HFFc6 (cell line): ENCODE data around the gene PRKG1. TPM values are rescaled to one million over a fixed set of nuclear protein-coding genes. Genes with fewer than 3 reads are reported as not detected.
A peak's percentile ranks its signal among the peaks of the same experiment; 100 is the strongest.
"Not testable (repeated sequence)": the region's sequence is repeated elsewhere in the genome, so short reads cannot be mapped to it uniquely, and the experiment has no call there.

ENCODE experiments used
- DNase-seq: peaks from one replicate; pipeline ENCODE4 v3.0.0-alpha.2; 2018
- H3K27ac Mint-ChIP-seq: 2 replicates; pipeline ENCODE4 v1.8.0; 2020; ENCODE audit warnings: mild to moderate bottlenecking, mixed read lengths
- H3K27me3 Mint-ChIP-seq: 2 replicates; pipeline ENCODE4 v1.8.0; 2021; ENCODE audit warnings: mild to moderate bottlenecking, moderate library complexity, mixed read lengths; ENCODE audit not compliant: insufficient read depth
- H3K36me3 Mint-ChIP-seq: 2 replicates; pipeline ENCODE4 v1.8.0; 2021; ENCODE audit warnings: low read depth, mixed read lengths
- H3K4me1 Mint-ChIP-seq: 2 replicates; pipeline ENCODE4 v1.8.0; 2020; ENCODE audit warnings: low read depth, mixed read lengths
- H3K4me3 Mint-ChIP-seq: 2 replicates; pipeline ENCODE4 v1.8.0; 2020; ENCODE audit warnings: mild to moderate bottlenecking, moderate library complexity, mixed read lengths
- H3K9me3 Mint-ChIP-seq: 2 replicates; pipeline ENCODE4 v1.8.0; 2020; ENCODE audit warnings: mild to moderate bottlenecking, mixed read lengths
- total RNA-seq, 6 experiments: library from RNA; stranded (reverse); fragmentation: NEBNext Ultra II Directional; extraction: Animal tissue kit (Norgen Biotek cat#: 25700); gene quantifications; 2 replicates in 1 of 6; 3 replicates in 5 of 6; pipeline ENCODE4 v1.2.3, GENCODE V29; 2021
- TF ChIP-seq, protein P1 (sequence below): fragments of 200-600 bp; sonication (generic); IDR thresholded peaks from 2 replicates; pipeline ENCODE4 v1.5.0; 2021; ENCODE audit warnings: antibody characterized with exemption, mild to moderate bottlenecking

PRKG1 gene
- total RNA-seq, 6 experiments from 2014 or later: 9.3 to 10.1 (median 9.8) TPM

- TF ChIP-seq, protein P1, sequence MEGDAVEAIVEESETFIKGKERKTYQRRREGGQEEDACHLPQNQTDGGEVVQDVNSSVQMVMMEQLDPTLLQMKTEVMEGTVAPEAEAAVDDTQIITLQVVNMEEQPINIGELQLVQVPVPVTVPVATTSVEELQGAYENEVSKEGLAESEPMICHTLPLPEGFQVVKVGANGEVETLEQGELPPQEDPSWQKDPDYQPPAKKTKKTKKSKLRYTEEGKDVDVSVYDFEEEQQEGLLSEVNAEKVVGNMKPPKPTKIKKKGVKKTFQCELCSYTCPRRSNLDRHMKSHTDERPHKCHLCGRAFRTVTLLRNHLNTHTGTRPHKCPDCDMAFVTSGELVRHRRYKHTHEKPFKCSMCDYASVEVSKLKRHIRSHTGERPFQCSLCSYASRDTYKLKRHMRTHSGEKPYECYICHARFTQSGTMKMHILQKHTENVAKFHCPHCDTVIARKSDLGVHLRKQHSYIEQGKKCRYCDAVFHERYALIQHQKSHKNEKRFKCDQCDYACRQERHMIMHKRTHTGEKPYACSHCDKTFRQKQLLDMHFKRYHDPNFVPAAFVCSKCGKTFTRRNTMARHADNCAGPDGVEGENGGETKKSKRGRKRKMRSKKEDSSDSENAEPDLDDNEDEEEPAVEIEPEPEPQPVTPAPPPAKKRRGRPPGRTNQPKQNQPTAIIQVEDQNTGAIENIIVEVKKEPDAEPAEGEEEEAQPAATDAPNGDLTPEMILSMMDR: no peak
- Mint-ChIP-seq H3K4me1 (peaks cover 31% of the 10 kb centered on the region), H3K27ac (peak overlapping the region; percentile 5; the same call in 1 of the 2 replicates), H3K4me3 (peak overlapping the region; percentile 4), H3K9me3 (no peaks in the 10 kb centered on the region), H3K36me3 (no peaks in the 10 kb centered on the region), H3K27me3 (no peaks in the 10 kb centered on the region)
- DNase-seq: peak; percentile 36
Observed at GRCh38 chr10:51156926-51157325, 82.6 kb downstream of the PRKG1 start.

GRCh38 chr10:51158832-51159231 lies 84.5 kb downstream of the PRKG1 start:
- Mint-ChIP-seq H3K36me3 (no peaks in the 10 kb centered on the region), H3K27ac (no peak overlapping the region), H3K4me1 (peaks cover 37% of the 10 kb centered on the region), H3K27me3 (no peaks in the 10 kb centered on the region), H3K9me3 (no peaks in the 10 kb centered on the region), H3K4me3 (no peak overlapping the region)
- TF ChIP-seq, protein P1: no peak
- DNase-seq: no peak

GRCh38 chr10:51159841-51160240 lies 85.6 kb downstream of the PRKG1 start:
- peak; percentile 34 for DNase-seq
- Mint-ChIP-seq H3K4me1 (peaks cover 37% of the 10 kb centered on the region), H3K27ac (no peak overlapping the region), H3K4me3 (no peak overlapping the region), H3K9me3 (no peaks in the 10 kb centered on the region), H3K36me3 (no peaks in the 10 kb centered on the region), H3K27me3 (no peaks in the 10 kb centered on the region)
- TF ChIP-seq, protein P1: no peak

- DNase-seq: no peak
- H3K27me3 Mint-ChIP-seq: no peaks in the 10 kb centered on the region
- no peaks in the 10 kb centered on the region for H3K9me3 Mint-ChIP-seq
- H3K27ac Mint-ChIP-seq: no peak overlapping the region
- H3K4me3 Mint-ChIP-seq: no peak overlapping the region
- H3K36me3 Mint-ChIP-seq: no peaks in the 10 kb centered on the region
- H3K4me1 Mint-ChIP-seq: peaks cover 32% of the 10 kb centered on the region
- TF ChIP-seq, protein P1: no peak
Observed at GRCh38 chr10:51162002-51162401, 87.7 kb downstream of the PRKG1 start.

- H3K27ac Mint-ChIP-seq, H3K27me3 Mint-ChIP-seq, H3K36me3 Mint-ChIP-seq, H3K9me3 Mint-ChIP-seq, H3K4me3 Mint-ChIP-seq, DNase-seq: not testable (repeated sequence)
- peaks cover 26% of the 10 kb centered on the region for H3K4me1 Mint-ChIP-seq
Observed at GRCh38 chr10:51163380-51164049, 89.2 kb downstream of the PRKG1 start.

DNA sequence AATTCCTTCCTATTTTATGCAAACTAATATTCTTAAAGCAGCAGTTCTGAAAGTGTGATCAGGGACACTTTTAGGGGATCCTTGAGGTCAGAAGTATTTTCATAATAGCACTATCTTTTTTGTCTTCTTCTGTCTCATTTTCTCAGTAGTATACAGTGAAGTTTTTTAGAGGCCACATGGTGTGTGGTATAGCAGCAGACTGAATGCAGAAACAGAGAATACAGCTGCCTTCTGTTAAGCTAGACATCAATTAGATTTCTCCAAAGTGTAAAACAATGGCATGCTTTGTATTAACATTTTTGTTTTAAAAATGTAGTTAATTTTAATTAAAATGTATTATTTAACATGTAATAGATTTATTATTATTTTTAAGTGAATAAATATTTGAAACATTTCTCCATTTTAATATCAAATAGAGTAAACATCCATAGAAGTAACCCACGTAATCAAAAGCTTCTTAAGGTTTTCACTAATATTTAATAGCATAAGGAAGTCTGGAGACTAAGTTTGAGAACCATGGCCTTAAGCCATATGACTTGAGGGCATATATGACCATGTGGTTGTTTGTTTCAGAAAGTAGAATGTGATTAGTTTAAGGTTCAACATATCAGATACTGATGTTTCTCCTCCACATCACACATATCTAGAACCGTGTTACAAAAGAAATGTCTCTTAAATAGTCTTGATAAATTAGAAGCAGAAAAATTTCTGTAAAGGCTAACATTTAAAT lies 94.0 kb downstream of the PRKG1 start:
- Mint-ChIP-seq H3K27me3 (no peaks in the 10 kb centered on the region), H3K36me3 (no peaks in the 10 kb centered on the region), H3K4me1 (peaks cover 41% of the 10 kb centered on the region), H3K4me3 (no peak overlapping the region), H3K27ac (no peak overlapping the region), H3K9me3 (no peaks in the 10 kb centered on the region)
- TF ChIP-seq, protein P1: no peak
- no peak for DNase-seq
